Peyer's patch (tissue), 4 donors: Measurements from ENCODE around the gene MEGF6.

Source experiments
- CTCF ChIP-seq, 6 experiments: fragments of 450-650 bp in 4 of 6; fragments of 200-600 bp in 2 of 6; sonication (generic) in 1 of 6; IDR thresholded peaks; one replicate each; pipeline ENCODE4 v1.5.1; 2017 to 2019; ENCODE audit warnings: antibody characterized with exemption in 6 of 6, mild to moderate bottlenecking in 3 of 6, moderate library complexity in 1 of 6
- POLR2A ChIP-seq, 2 donors: fragments of 450-650 bp; IDR thresholded peaks; one replicate each; pipeline ENCODE4 v1.5.1; 2017; ENCODE audit warnings: antibody characterized with exemption in 2 of 2, mild to moderate bottlenecking in 2 of 2, moderate library complexity in 2 of 2

GRCh38 chr1:3509721-3510120, 101.6 kb downstream of the MEGF6 start:
- no peak for TF ChIP-seq CTCF (IDR thresholded peaks at IDR 0.05)
- TF ChIP-seq POLR2A (IDR thresholded peaks at IDR 0.05), result no peak
